Stimulated activated naive CD8-positive, alpha-beta T cell treated with anti-CD3 and anti-CD28 coated beads, Interleukin-15, Interleukin-2, amounts not matched to agents 100 U/mL and 50 U/mL, for 24 hours (primary cell): ENCODE data around the gene OR2A14.
A peak's percentile ranks its signal among the peaks of the same experiment; 100 is the strongest.
"Not testable (repeated sequence)": the region's sequence is repeated elsewhere in the genome, so short reads cannot be mapped to it uniquely, and the experiment has no call there.

Source experiments
- ATAC-seq: fragments of 150-1000 bp; cut with Tn5 transposase; one replicate; pipeline ENCODE4 v1.10.0; 2021
- DNase-seq: peaks from one replicate; pipeline ENCODE4 v3.0.0; 2021

The OR2A14 gene

GRCh38 chr7:144148224-144148827, 25.4 kb downstream of the OR2A14 start:
- no peak for ATAC-seq
- no peak for DNase-seq

- no peak for ATAC-seq
- no peak for DNase-seq
Observed at GRCh38 chr7:144158861-144159260, 35.9 kb downstream of the OR2A14 start.

GRCh38 chr7:144164784-144165183, 41.8 kb downstream of the OR2A14 start:
- DNase-seq (no peak), ATAC-seq (no peak)

- ATAC-seq, DNase-seq: not testable (repeated sequence)
Observed at GRCh38 chr7:144171594-144172350, 48.8 kb downstream of the OR2A14 start.

- ATAC-seq = no peak
- DNase-seq = no peak
Observed at GRCh38 chr7:144174613-144175012, 51.6 kb downstream of the OR2A14 start.

- DNase-seq = not testable (repeated sequence)
- peak; percentile 82 for ATAC-seq
Observed at GRCh38 chr7:144178380-144179164, 55.6 kb downstream of the OR2A14 start.

GRCh38 chr7:144179165-144179479, 56.1 kb downstream of the OR2A14 start:
- ATAC-seq, DNase-seq: not testable (repeated sequence)
